Spleen (tissue), 11 donors: ENCODE measurements around the gene TTC28. TPM values are rescaled to one million over a fixed set of nuclear protein-coding genes. Genes with fewer than 3 reads are reported as not detected.

Experiments used
- DNase-seq: peaks from one replicate; pipeline ENCODE4 v3.0.0-alpha.2; 2020
- H3K27ac ChIP-seq, 8 donors: fragments of 200-600 bp; sonication (generic) in 7 of 8; 1 replicate in 4 of 8; 2 replicates in 4 of 8; pipeline versions ENCODE4 v1.5.0 to v1.8.0; 2016 to 2021; ENCODE audit warnings: inconsistent platforms in 4 of 8, mild to moderate bottlenecking in 4 of 8, moderate library complexity in 1 of 8
- H3K27me3 ChIP-seq, 7 donors: fragments of 200-600 bp; sonication (generic) in 6 of 7; replicated peaks in 1 of 7; 1 replicate in 4 of 7; 2 replicates in 3 of 7; pipeline versions ENCODE4 v1.5.0 to v1.8.0; 2016 to 2021; ENCODE audit warnings: inconsistent platforms in 3 of 7, mild to moderate bottlenecking in 1 of 7
- H3K36me3 ChIP-seq, 6 donors: fragments of 200-600 bp; sonication (generic) in 5 of 6; 1 replicate in 4 of 6; 2 replicates in 2 of 6; pipeline versions ENCODE4 v1.5.0 to v1.8.0; 2016 to 2021; ENCODE audit warnings: inconsistent platforms in 2 of 6
- H3K4me1 ChIP-seq, 6 donors: fragments of 200-600 bp; sonication (generic) in 5 of 6; 1 replicate in 3 of 6; 2 replicates in 3 of 6; pipeline versions ENCODE4 v1.5.0 to v1.8.0; 2016 to 2021; ENCODE audit warnings: inconsistent platforms in 3 of 6
- H3K4me3 ChIP-seq, 8 donors: fragments of 200-600 bp; sonication (generic) in 7 of 8; 1 replicate in 4 of 8; 2 replicates in 4 of 8; pipeline versions ENCODE4 v1.5.0 to v1.8.0; 2016 to 2021; ENCODE audit warnings: inconsistent platforms in 4 of 8, mild to moderate bottlenecking in 4 of 8, moderate library complexity in 2 of 8
- H3K9me3 ChIP-seq, 8 donors: fragments of 200-600 bp; sonication (generic) in 7 of 8; 1 replicate in 4 of 8; 2 replicates in 4 of 8; pipeline versions ENCODE4 v1.5.0 to v1.8.0; 2016 to 2021; ENCODE audit warnings: inconsistent platforms in 4 of 8
- CTCF ChIP-seq, 11 experiments: fragments of 200-600 bp in 7 of 11; fragments of 450-650 bp in 4 of 11; sonication (generic) in 4 of 11; IDR thresholded peaks in 8 of 11; conservative IDR thresholded peaks in 3 of 11; 1 replicate in 7 of 11; 2 replicates in 4 of 11; pipeline versions ENCODE4 v1.4.0 to v1.8.0; 2016 to 2021; ENCODE audit warnings: antibody characterized with exemption in 11 of 11, inconsistent platforms in 4 of 11, mild to moderate bottlenecking in 1 of 11
- POLR2A ChIP-seq, 3 donors: fragments of 450-650 bp; IDR thresholded peaks; one replicate each; pipeline ENCODE4 v1.5.1; 2017; ENCODE audit warnings: antibody characterized with exemption in 3 of 3, mild to moderate bottlenecking in 1 of 3
- POLR2AphosphoS5 ChIP-seq, 3 donors: sonication (generic); formaldehyde crosslinking; IDR thresholded peaks; one replicate each; pipeline ENCODE4 v1.5.1; 2017; ENCODE audit warnings: antibody characterized with exemption in 3 of 3
- WGBS, 5 donors: extraction: QIAGEN DNeasy Blood & Tissue Kit in 3 of 5; methylation state at CpG; one replicate each; pipeline versions ENCODE4 v1.1.5 to v1.1.7; 2013 to 2018; 5-methylcytosine and 5-hydroxymethylcytosine counted together
- intact Hi-C: fragments of 100-400 bp; cut with DNase I; formaldehyde crosslinking; loops from one replicate; pipeline ENCODE4 v1.15.0; 2023; ENCODE audit warnings: low total_unique reads
- polyA plus RNA-seq, 3 donors: library from polyadenylated mRNA; stranded (reverse); fragments of 200-250 nt; gene quantifications; one replicate each; pipeline ENCODE4 v1.2.1, GENCODE V29; 2013
- total RNA-seq, 7 donors: library from RNA; depleted of rRNA in 3 of 7; stranded (reverse); fragments of >200 nt in 3 of 7; fragmentation: NEBNext Ultra II Directional in 4 of 7; extraction: Animal tissue kit (Norgen Biotek cat#: 25700) in 4 of 7; gene quantifications; one replicate each; pipeline versions ENCODE4 v1.1.0 to v1.2.1, GENCODE V29; 2016 to 2021
- donor health status: healthy with polysubstance abuse.
- donor health status: DM: no; HTN: no; CAD: no; lungs with moderate emphysema.
- donor health status: DM: no; HTN: no; CAD: no.
- donor health status: Bipolar disorder and iron deficiency.
- donor health status: healthy.
- donor health status: DM: no; HTN: no; CAD: no.
- donor health status: DM: yes; HTN: yes; CAD: no.

TTC28 gene
- total and polyA plus RNA-seq, 10 donors: 0.62 to 69.0 (median 33.5) TPM

GRCh38 chr22:28597665-28598064 lies 82.0 kb downstream of the TTC28 start:
- H3K4me1 ChIP-seq: peaks cover 0 to 7% (median 2%) of the 10 kb centered on the region in 6 donors
- TF ChIP-seq POLR2AphosphoS5 (IDR thresholded peaks at IDR 0.05): no peak
- no peak for TF ChIP-seq POLR2A (IDR thresholded peaks at IDR 0.05)
- TF ChIP-seq CTCF (IDR thresholded peaks at IDR 0.05 in 8 of 11, conservative IDR thresholded peaks at IDR 0.05 in 3 of 11): no peak
- intact Hi-C loops: loop anchor here (5.0 to 10.0 kb wide), 3 partner anchors 435 to 713 kb away; no protein-coding TSS in a partner anchor

DNA sequence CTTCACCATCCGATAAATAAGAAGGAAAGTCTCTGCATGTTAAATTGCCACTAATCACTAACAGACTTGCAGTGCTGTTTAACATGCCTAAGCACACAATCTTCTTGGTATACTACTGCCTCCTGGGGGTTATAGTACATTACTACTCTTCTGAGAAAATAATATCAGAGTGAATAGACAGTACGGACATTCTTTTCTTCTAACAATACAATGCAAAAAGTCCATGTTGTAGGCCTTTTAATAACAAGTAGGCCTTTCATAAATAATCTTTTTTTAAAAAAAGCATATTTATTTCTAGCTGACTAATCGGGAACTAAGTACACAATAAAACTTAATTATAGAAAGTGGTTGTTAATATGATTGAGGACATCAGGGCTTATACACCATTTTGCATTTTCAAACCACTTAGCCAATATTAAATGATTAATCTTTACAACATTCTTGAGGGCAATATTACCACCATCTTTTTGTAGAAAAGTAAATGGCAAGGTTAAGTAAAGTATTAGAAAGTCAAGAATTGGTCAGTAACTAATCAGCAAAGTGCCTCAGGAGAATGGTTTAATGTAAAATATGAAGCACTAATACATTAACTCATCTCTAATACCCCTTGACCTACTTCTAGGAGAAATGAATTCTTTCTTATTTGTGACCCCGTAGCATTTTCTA lies 84.7 kb downstream of the TTC28 start:
- 33 to 48% (median 37%) methylated on average over 4 of the region's 4 CpGs for WGBS, 5 donors
- intact Hi-C loops: loop anchor here (5.0 to 10.0 kb wide), 3 partner anchors 437 to 710 kb away; no protein-coding TSS in a partner anchor
- no peak overlapping the region for H3K4me3 ChIP-seq

More at GRCh38 chr22:28597665-28598064, 82.0 kb downstream of the TTC28 start:
- Histone ChIP-seq H3K4me3 (no peak overlapping the region), H3K36me3 (no peaks in the 10 kb centered on the region), H3K27ac (no peak overlapping the region), H3K27me3 (no peaks in the 10 kb centered on the region), H3K9me3 (no peaks in the 10 kb centered on the region)
- WGBS, 5 donors: 75 to 89% (median 84%) methylated on average over 3 of the region's 3 CpGs
- no peak for DNase-seq

DNA sequence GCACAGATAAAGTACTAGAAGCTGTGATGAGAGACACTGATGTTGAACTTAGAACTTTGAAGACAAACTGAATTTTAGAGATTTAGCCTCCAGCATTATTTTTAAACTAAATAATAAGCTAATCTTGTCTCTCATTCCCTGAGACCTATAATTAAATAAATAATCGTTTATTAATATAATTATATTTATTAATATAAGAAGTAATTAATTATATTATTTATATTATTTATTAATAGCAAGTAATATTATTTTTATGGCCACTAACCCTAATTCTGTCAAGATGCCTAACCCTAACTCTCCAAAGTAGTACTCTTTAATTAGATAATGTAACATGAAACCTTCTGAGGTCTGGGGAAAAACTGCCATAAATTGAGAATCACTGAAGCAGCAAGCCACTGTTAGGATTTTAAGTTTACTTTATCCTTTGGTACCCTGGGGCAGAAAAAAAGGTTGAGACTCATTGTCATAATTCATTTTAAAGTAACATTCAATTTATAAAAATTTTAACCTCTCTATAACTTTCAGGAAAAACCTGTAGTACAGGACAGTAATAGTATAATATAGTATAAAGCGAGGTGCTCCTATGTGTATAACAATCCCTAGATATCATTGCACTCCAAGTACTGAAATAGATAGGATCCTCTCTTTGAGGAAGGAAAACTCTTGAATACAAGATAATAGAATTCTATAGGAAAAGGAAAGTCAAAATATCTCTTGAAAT lies 85.4 kb downstream of the TTC28 start:
- Histone ChIP-seq H3K27ac (no peak overlapping the region), H3K4me1 (peaks cover 0 to 7% (median 2%) of the 10 kb centered on the region in 6 donors), H3K36me3 (no peaks in the 10 kb centered on the region), H3K27me3 (no peaks in the 10 kb centered on the region), H3K4me3 (no peak overlapping the region), H3K9me3 (no peaks in the 10 kb centered on the region)
- TF ChIP-seq POLR2A (IDR thresholded peaks at IDR 0.05): no peak
- no peak for TF ChIP-seq POLR2AphosphoS5 (IDR thresholded peaks at IDR 0.05)
- TF ChIP-seq CTCF (IDR thresholded peaks at IDR 0.05 in 8 of 11, conservative IDR thresholded peaks at IDR 0.05 in 3 of 11): no peak
- intact Hi-C loops: loop anchor here (10.0 kb wide), 2 partner anchors 539 to 709 kb away; no protein-coding TSS in a partner anchor
- DNase-seq: no peak
- 61 to 76% (median 64%) methylated on average over 2 of the region's 2 CpGs for WGBS, 5 donors

More for the DNA sequence above, 84.7 kb downstream of the TTC28 start:
- DNase-seq: no peak
- Histone ChIP-seq H3K27ac (no peak overlapping the region), H3K4me1 (peaks cover 0 to 7% (median 2%) of the 10 kb centered on the region in 6 donors), H3K36me3 (no peaks in the 10 kb centered on the region), H3K9me3 (no peaks in the 10 kb centered on the region), H3K27me3 (no peaks in the 10 kb centered on the region)
- TF ChIP-seq POLR2AphosphoS5 (IDR thresholded peaks at IDR 0.05) (no peak), CTCF (IDR thresholded peaks at IDR 0.05 in 8 of 11, conservative IDR thresholded peaks at IDR 0.05 in 3 of 11) (peak; percentile 11 to 74 (median 60))

DNA sequence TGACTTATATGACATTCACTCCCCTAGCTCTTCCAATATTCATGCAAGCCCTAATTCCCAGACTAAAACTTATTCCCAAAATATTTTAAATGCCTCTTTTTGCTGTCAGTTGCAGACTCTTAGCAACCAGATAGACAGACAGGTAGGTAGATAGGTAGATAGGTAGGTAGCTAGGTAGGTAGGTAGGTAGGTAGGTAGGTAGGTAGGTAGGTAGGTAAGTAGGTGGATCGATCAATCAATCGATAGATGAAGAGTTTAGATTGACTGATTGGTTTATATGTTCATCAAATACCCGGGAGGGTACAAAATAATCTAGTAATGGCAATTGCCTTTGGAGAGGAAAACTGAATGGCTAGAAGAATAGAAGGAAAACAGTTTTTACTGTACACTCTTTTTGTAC lies 86.3 kb downstream of the TTC28 start:
- H3K27me3 ChIP-seq: no peaks in the 10 kb centered on the region
- no peak overlapping the region for H3K27ac ChIP-seq
- H3K4me3 ChIP-seq: no peak overlapping the region
- TF ChIP-seq POLR2AphosphoS5 (IDR thresholded peaks at IDR 0.05) (no peak), POLR2A (IDR thresholded peaks at IDR 0.05) (no peak), CTCF (IDR thresholded peaks at IDR 0.05 in 8 of 11, conservative IDR thresholded peaks at IDR 0.05 in 3 of 11) (no peak)
- DNase-seq: no peak
- H3K9me3 ChIP-seq: no peaks in the 10 kb centered on the region
- H3K36me3 ChIP-seq: no peaks in the 10 kb centered on the region
- H3K4me1 ChIP-seq: peaks cover 0 to 7% (median 2%) of the 10 kb centered on the region in 6 donors
- WGBS, 5 donors: 89 to 95% (median 92%) methylated on average over 3 of the region's 3 CpGs
- intact Hi-C loops: loop anchor here (10.0 kb wide), 2 partner anchors 538 to 708 kb away; no protein-coding TSS in a partner anchor
